GM21360 (cell line): ENCODE data around the gene FAIM.
"Not testable (repeated sequence)": the region's sequence is repeated elsewhere in the genome, so short reads cannot be mapped to it uniquely, and the experiment has no call there.

Experiments used
- ATAC-seq: cut with Tn5 transposase; IDR thresholded peaks from one replicate; pipeline ENCODE4 v1.9.1; 2021; ENCODE audit warnings: mild to moderate bottlenecking, moderate library complexity; ENCODE audit not compliant: unreplicated experiment

The FAIM gene, protein sequence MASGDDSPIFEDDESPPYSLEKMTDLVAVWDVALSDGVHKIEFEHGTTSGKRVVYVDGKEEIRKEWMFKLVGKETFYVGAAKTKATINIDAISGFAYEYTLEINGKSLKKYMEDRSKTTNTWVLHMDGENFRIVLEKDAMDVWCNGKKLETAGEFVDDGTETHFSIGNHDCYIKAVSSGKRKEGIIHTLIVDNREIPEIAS

GRCh38 chr3:138608322-138609135 lies at the start of gene FAIM:
FAIM (plus strand) TSS chr3:138608771; CDS start chr3:138619727, 10,956 bp downstream.
- ATAC-seq = peak; percentile 69

GRCh38 chr3:138559134-138559533 lies 49.4 kb upstream of the FAIM start:
- ATAC-seq = no peak

- no peak for ATAC-seq
Observed at GRCh38 chr3:138560501-138560900, 48.1 kb upstream of the FAIM start.

GRCh38 chr3:138562902-138563301 lies 45.7 kb upstream of the FAIM start:
- not testable (repeated sequence) for ATAC-seq

DNA sequence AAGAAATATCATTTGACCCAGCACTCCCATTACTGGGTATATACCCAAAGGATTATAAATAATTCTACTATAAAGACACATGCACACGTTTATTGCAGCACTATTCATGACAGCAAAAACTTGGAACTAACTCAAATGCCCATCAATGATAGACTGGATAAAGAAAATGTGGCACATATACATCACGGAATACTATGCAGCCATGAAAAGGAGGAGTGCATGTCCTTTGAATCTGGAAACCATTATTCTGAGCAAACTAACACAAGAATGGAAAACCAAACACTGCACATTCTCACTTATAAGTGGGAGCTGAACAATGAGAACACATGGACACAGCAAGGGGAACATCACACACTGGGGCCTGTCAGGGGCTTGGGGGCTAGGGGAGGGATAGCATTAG lies 42.3 kb upstream of the FAIM start:
- not testable (repeated sequence) for ATAC-seq

DNA sequence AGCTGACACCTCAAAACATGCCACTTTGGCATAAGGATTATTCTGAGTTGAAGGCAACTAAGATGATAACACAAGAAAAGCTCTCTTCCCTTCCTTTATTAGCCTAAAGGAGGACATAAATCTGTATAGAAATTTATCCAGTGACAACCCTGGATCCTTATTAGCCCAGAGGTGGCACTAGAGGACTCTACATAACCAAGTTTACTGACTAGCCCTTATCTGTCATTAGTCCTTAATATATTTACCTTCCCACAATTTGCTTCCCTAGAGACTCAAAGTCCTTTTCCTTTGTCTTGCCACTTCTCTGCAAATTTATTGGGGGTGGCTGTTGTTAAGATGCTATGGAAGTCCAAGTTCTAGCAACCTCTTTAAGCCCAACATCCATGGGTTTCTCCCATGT lies 41.2 kb upstream of the FAIM start:
- ATAC-seq = no peak

DNA sequence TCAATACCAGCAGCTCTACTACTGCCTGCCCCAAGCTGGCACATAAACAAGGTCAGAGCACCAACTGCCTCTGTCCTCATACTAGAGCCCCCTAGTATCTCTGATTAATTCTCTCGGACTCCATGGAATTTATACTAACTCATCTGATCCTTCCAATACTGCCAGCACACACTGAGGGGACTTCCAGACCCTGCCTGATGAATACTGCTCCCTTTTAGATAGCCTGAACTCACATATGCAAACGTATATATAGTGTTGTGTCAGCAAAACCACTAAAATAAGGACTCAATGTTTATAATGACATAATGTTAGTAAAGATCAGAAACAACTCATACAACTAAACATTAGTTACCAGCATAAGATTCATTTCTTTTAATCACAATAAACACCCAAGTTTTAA lies 39.5 kb upstream of the FAIM start:
- ATAC-seq = no peak

DNA sequence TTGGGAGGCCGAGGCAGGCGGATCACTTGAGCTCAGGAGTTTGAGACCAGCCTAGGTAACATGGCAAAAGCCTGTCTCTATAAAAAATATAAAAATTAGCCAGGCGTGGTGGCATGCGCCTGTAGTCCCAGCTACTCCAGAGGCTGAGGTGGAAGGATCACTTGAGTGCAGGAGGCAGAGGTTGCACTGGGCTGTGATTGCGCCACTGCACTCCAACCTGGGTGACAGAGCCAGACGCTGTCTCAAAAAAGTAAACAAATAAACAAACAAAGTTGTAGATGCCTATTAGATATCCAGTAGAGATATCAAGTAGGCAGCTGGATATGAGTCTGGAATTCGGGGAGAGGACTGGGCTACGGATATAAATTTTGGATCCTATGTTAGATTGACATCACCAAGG lies 38.9 kb upstream of the FAIM start:
- ATAC-seq = not testable (repeated sequence)

DNA sequence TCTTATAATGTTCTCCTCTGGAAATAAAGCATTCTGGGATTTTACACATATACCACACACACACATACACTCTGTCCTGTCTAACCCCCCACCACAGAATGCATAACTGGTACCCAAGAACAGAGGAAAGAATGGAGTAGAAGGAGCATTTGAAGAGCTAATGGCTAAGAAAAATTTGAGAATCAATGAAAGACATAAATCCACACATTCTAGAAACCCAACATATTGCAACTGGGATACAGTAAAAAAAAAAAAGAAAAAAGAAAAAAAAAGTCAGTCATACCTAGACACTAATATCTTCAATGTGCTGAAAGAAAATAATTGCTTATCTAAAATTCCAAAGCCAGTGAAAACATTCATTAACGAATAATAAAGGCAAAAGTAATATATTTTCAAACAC lies 35.4 kb upstream of the FAIM start:
- ATAC-seq = no peak

DNA sequence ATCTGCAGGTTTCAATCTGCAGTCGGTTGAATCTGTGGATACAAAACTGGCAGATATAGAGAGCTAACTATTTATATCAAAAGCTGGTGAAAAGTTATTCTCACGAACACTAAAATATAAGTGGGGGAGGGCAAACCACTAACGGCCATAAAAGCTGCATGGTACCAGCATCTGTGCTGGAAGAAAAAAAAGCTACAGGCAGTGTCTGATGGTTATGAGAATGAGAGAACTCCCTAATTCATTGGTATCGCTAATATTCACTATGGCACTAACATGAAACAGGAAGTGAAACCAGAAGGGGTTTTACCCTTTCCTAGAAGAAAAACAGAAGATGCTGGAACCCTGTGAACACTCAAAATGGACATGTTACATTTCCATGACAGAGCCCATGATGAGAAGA lies 30.4 kb upstream of the FAIM start:
- ATAC-seq = peak; percentile 86

GRCh38 chr3:138578961-138579574 lies 29.5 kb upstream of the FAIM start:
- no peak for ATAC-seq

DNA sequence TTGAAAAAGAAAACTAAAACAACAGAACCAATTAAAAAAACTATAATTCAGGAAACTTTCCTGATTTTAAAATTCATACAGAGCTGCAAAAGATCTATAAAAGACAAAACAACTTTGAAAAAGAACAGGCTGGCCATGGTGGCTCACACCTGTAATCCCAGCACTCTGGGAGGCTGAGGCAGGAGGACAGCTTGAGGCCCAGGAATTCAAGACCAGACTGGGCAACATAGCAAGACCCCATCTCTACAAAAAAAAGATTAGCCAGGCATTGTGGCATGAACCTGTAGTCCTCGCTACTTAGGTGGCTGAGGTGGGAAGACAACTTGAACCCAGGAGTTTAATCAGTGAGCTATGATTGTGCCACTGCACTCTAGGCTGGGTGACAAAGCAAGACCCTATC lies 21.2 kb upstream of the FAIM start:
- no peak for ATAC-seq

- no peak for ATAC-seq
Observed at GRCh38 chr3:138588445-138588844, 20.1 kb upstream of the FAIM start.

- ATAC-seq = no peak
Observed at GRCh38 chr3:138591392-138591791, 17.2 kb upstream of the FAIM start.

DNA sequence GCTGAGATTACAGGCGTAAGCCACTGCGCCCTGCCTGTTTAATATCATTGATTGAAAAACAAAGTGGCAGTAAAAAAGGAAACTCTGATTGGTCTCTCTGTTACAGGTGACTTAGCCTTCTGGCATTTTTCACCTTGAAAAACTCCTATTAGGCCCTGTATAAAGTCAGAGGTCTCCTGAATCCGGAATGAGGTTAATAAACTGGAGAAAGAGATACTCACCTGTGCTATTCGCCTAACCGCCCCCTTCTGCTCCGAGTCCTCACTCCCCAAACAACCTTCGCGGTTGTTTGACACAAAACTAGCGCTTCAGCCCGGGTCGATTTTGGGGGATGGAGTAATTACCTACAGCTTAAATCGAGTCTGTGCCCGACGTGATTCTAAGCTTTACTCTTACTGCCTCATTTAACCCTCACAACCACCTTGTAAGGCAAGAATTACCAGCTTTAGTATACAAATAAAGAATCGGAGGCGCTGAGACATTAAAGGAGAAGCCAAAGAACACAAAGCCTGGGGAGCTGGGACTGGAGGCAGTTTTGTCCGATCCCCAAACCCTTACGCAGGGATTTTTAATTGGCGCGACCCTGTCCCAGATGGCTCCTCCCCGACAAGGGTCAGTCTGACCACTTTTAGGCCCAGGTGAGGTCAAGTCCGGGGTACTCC lies 15.0 kb upstream of the FAIM start:
- no peak for ATAC-seq

DNA sequence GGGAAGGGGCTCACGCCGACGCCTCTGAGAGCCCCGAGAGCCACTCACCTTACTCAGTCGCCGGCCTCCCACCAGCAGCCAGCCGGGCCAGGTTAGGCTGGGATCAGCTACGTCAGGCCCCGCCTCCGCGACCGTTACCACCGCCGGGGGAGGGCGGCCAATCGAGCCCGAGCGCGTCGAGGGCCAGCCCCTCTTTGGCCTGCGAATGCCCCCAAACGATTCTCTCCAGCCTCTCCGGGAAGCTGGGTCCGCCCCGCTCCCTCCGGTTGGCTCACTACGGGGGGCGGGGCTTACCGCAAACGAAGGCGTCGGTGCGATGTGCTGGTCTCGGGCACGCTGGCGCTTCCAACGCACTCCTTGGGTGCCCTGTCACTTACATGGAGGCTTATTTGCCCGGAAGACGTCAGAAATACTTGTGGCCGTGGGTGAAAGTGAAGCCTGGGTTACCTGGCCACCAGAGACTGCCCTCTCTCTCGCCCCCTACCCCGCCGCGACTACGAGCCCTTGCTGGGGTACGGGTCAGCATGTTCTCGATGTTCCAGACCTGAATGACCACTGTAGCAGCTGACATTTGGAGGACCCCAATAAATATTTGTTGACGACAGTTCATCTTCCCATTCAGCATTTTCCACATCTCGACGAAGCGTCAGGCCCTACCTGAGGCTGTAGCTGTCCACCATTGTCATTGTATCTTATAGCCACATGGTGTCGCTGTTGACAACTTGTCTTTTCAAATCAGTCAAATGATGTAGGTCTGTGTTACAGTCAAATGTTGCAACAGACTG lies 14.2 kb upstream of the FAIM start, which contains the start of gene CEP70:
Gene CEP70, minus strand, starts transcription at position 111 of the 785 bp plus-strand sequence. CDS start 21,333 bp downstream, outside the sequence.
- peak; percentile 81 for ATAC-seq

- ATAC-seq = peak; percentile 18
Observed at GRCh38 chr3:138594935-138595610, 13.5 kb upstream of the FAIM start.

DNA sequence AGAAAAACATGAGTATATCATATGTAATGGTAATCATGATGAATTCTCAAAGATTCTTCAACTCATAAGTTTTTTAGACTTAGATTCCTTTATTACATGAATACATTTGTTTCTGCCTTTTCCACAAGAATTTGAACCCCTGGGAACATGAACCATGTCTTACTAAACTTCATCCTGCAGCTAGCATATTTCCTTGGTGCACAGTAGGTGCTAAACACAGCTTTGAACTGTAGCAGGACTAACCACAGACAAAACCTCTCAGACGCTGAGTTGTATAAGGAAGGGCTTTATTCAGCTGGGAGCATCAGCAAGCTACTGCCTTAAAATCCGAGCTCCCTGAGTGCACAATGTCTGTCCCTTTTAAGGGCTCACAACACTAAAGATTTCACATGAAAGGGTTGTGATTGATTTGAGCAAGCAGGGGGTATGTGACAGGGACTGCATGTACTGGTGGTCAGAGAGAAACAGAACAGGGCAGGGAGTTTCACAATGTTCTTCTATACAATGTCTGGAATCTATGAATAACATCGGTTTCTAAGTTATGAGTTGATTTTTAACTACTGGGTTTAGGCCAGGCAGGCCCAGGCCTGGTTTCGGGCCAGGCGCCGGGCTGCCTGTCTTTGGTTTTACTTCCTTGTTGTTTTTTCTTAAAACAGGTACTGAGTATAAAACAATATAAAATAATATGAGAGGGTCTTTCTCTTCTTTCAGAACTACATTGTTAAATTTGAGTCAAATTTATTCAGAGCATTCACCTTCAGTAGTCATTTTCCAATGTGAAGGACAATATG lies 11.2 kb upstream of the FAIM start:
- ATAC-seq = not testable (repeated sequence)

GRCh38 chr3:138598534-138598933 lies 10.0 kb upstream of the FAIM start:
- no peak for ATAC-seq
